GM21526 (cell line): ENCODE data around the gene PHYKPL.

Experiments used
- ATAC-seq: cut with Tn5 transposase; IDR thresholded peaks from one replicate; pipeline ENCODE4 v1.9.1; 2021; ENCODE audit warnings: moderate library complexity; ENCODE audit not compliant: unreplicated experiment, low FRiP score

Gene PHYKPL

DNA sequence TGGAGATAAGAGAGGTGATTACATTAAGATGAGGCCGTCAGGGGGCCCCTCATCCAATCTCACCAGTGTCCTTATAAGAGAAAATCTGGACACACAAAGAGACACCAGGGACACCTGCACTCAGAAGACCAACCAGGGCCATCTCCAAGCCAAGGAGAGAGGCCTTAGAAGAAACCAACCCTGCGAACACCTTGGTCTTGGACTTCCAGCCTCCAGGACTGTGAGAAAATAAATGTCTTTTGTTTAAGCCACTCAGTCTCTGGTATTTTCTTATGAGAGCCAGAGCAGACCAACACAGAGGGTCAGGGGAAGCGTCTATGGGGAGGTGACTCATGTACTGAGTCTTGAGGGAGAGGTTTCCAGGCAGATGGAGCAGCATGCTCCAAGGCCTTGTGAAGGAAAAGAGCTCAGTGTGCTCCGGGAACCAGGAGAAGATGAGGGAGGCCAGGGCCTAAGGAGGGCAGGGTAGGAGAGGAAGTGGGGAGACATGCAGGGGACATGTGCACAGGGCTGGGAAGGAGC is 5.4 kb downstream of the PHYKPL start:
- no peak for ATAC-seq

DNA sequence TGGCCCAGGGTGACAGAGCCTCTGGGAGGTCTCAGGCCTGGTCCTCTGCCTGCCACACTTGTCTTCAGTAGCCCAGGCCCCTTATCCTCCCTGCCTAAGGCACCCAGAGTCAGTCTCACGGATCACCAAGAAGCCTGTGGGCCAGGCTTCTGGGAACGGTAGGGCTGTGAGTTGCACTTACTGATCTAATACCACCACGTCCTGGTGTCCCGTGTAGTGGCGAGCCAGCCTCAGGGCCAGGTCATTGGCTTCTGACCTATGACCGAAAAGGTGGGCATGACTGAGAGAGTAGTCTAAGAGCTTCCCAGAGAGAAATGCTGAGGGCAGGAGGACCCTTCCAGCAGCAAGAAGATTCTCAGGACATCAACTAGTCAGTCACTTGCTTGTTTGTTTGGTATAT is 7.4 kb downstream of the PHYKPL start:
- ATAC-seq, result no peak

GRCh38 chr5:178224403-178224802 is 8.2 kb downstream of the PHYKPL start:
- no peak for ATAC-seq

DNA sequence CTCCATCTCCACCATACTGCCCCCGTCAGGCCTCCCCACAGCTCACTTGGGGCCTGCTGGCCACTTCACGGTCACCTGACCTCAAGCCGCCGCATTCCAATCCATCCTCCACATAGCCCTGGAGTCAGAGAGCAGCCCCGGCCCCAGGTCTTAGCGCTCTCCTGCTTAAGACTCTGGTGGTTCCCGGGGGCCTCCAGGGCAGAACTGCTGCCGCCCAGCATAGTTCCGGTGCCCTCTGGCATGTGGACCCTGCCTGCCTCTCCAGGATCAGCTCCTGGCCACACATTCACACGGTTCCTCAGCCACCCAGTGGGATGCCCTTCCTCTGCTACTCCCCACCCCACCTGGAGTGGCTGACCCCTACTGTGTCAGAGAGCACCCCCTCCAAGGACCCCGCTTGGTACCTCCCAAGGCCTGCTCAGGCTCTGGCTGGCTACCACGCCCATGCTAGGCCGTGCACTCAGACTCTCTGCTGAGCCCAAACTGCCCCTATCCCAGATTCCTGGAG is 8.7 kb downstream of the PHYKPL start:
- no peak for ATAC-seq

DNA sequence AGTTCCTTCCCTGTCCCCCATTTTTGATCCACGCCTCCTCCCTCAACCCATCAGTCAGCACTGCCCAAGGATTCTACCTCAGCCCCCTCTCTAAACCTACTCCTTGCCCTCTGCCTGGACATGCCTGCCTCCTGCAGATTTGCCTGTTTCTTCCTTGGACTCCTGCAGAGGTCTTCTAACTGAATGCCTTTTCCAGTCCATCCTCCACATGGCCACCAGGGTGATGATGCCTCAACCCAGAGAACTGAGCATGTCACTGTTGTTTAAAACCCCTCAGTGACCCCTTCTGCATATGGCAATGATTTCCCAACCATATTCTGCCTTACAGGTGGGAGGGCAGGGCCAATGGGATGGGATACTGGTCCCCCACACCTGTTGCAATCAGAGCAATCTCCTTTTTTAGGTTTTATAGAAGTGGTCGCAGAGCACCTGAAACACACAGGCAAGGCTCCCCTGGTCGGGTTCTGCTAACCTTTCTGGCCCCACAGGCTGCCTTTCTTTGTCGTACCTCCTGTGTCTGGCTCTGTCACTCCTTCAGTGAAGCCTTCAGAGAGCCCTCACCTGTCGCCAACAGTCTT is 9.3 kb downstream of the PHYKPL start:
- ATAC-seq, result no peak

GRCh38 chr5:178222292-178222691 is 10.3 kb downstream of the PHYKPL start:
- ATAC-seq, result no peak

DNA sequence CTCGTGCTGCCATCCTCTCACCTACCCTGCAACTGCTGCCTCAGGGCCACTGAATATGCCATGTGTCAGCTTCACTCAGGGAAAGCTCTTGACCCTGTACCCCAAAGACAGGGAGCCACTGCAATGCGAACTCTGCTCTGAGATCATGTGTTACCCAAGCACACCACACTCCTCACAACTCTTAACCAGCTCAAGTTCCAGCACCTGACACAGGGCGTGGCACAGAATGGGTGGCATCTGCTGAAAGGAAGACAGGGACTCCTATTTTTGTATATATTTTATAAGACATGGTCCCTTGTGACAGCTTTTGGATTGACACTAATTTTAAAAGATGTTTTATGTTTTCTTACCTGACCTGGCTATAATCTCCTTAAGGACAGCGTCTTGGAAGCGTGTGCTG is 10.7 kb downstream of the PHYKPL start:
- ATAC-seq, result no peak

DNA sequence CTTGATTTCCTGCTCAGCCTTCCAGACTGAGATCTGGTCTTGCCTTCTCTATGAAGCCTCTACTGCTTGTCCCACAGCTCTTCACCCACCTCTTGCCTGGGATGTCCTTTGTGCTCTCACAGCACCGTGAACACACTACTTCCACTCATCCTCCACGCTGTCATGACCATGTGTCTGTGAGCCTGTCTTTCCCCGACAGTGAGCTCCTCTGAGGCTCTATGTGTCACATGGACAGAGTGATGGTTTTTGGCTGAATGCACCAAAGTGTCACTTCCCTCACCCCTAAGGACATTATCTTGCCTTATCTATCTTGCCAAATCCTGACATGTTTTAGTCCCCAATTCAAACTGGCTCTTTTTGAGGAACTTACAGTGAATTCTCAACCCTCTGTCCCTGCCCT is 11.3 kb downstream of the PHYKPL start:
- no peak for ATAC-seq

GRCh38 chr5:178218827-178219226 is 13.8 kb downstream of the PHYKPL start:
- no peak for ATAC-seq

DNA sequence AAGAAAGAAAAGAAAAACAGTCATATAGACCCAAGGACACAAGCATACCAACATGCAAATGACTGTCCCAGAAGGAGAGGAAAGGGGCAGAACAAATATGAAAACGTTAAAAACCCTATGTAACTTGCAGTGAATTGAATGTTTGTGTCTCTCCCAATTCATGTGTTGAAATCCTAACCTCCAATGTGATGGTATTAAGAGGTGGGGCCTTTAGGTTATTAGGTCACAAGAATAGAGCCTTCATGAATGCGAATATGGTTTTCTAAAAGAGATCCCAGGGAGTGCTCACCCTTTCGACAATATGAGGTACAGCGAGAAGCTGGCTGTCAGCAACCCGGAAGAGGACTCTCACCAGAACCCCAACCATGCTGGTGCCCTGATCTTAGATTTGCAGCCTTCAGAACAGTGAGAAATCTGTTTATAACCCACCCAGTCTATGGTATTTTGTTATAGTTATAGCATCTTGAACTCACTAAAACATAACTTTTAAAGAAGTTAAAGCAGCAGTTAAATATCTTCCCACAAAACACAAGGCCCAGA is 14.3 kb downstream of the PHYKPL start:
- ATAC-seq, result no peak

DNA sequence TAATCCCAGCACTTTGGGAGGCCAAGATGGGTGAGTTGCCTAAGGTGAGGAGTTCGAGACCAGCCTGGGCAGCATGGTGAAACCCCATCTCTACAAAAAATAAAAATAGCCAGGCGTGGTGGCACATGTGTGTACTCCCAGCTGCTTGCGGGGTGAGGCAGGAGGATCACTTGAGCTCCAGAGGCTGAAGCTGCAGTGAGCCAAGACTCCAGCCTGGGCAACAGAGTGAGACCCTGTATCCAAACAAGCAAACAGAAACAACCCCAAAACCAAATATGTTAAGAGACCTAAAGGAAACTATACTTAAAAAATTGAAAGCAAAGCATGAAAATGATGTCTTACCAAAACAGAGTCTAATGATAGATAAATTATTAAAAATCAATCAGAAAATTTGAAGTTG is 15.8 kb downstream of the PHYKPL start:
- no peak for ATAC-seq

DNA sequence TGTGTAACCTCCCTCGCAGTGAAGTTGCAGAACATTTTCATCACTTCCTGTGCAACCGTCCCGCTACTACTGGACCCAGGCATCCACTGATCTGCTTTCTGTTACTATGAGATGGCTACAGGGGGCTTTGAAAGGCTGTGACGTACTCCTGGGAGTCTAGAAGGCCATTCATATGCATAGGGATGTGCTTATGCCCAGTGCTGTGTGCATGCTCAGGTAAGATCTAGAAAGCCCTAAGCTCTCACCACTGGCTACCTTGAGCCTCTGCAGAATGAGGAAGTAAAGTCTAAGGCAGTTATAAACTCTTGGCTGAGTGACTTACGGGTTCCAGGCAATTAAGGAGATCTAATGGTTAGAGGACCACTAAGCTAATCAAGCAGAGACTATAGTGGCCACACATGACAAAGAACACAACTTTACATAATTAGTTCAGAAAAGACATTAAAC is 16.5 kb downstream of the PHYKPL start:
- ATAC-seq, result no peak

DNA sequence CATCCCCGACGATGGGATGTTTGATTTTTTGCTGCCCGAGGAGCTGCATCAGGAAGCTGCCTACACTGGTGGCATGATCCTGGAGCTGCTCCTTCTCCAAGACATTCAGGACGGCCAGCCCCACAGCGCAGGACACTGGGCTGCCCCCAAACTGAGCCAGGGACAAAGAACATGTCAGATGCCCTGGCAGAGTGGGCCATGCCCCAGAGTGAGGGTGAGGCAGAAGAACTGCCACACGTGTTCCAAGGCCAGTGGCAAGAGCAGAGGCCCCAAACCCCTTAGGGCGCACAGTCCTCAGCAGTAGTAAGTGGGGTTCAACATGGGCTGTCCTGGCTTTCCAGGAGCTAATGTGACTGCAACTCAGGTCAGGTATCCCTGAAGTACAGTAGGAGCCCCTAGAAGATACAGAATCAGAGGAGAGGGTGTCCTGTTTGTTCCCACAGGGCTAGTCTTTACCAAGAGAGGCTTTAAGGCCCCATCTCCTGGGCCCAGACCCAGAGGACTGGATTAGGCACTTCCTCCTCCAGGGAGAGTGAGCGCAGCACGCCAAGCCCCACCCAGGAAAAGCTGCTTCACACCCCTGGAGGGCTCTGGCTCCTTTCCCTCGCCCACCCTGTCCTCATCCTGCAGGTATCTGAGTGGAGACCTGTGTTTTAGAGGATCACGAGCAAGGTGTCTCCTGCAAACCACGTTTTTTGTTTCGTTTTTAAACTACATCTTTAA is 17.2 kb downstream of the PHYKPL start:
- ATAC-seq, result no peak

- no peak for ATAC-seq
Measured at GRCh38 chr5:178214160-178214803, 18.3 kb downstream of the PHYKPL start.

DNA sequence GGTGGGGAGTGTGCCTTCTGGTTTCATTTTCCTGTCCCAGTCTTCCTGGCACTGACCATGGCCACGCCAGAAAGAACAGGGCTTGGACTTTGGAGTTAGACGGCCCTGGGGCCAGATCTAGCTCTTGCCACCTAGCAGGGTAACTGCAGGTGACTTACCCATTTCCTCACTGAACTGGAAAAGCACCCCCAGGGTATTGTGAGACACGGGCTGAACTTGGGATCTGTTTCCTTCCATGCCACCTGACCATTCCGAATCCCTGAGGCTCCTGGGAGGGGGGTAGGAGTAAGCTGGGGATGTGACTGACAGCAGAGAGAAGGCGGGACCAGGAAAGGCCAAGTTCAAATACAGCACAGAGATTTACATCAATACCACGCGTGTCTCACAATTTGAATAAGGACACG is 18.9 kb downstream of the PHYKPL start:
- ATAC-seq, result no peak

GRCh38 chr5:178213003-178213461 is 19.6 kb downstream of the PHYKPL start:
- no peak for ATAC-seq

DNA sequence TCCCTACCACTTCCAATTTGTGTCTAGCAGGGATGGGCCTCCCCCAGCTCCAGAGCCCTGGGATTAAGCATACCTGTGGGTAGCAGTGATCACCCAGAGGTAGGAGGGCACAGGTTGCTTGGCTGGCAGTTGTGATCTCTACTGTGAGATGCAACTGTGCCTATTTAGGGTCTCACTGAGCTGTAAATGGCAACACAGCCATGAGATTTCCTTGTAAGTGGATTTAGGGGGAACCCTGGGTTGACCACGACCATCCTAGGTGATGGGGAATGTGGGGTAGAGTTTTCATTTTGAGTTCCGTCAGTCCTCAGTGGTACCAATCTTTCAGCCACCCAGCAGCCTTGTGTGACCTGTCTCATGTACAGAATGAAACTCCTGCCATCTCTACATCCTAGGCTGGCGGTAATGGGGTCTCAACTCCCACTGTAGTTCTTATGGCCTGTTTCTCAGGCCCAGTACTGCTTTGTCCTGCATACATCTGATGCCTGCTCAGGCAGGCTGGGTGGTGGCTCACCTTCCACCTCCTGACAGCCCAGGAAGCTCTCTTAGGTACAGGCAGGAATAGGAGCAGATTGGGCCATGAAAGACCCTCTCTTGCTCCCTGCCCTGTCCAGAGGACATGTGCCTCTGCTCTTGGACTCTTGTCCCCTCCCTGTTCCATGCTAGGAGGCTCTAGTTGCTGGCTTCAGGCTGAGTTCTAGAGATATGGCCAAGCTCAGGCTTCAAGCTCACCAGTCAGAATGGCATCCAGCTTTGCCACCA is 20.2 kb downstream of the PHYKPL start:
- no peak for ATAC-seq

DNA sequence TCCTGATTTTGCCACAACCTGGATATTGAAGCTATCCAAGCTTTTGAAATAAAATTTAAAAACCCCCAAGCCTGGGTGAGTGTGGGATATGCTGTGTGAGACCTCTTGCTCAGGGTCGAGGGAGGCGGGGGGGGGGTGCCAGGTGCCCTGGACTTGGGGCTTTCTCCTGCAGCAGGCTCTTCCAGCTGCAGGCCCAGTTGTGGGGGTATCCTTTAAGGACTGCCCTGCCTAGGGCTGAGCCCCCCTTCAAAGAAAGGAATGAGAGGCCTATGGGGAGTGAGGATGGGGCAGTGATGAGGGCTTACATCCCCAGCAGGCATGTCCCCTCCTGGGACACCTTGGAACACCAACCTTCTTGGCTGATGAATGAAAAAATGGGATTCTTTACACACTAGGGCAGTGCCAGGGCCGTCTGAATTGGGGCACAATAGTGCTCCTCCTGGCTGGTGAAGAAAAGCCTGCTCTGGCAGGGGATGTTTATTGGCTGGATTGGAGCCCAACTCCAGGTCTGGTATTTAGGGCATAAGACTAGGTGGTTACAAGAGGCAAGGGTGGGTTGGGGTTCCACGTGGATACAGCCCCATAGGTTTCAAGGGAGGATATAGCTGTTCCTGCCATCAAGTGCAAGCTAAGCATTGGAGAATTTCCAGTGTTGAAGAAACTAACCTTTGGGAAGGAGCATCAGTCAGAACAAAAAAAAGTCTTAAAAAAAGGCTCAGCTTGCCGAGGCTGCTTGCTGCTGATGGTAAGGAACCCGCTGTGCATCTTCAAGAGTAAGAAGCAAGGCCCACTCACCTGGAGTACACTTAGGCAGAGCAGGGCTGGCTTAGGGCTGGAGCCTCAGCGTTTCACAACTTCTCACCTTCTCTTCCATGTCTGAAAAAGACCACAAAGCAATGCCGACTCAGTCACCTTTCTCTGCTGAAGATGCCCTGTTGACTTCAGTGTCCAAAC is 21.2 kb downstream of the PHYKPL start:
- ATAC-seq, result no peak

GRCh38 chr5:178210686-178211085 is 21.9 kb downstream of the PHYKPL start:
- ATAC-seq, result no peak
